EL (cell line): ENCODE measurements around the gene RBM26.

Source experiments
- DNase-seq: peaks from one replicate; pipeline ENCODE4 v3.0.0-alpha.2; 2016

Gene RBM26

DNA sequence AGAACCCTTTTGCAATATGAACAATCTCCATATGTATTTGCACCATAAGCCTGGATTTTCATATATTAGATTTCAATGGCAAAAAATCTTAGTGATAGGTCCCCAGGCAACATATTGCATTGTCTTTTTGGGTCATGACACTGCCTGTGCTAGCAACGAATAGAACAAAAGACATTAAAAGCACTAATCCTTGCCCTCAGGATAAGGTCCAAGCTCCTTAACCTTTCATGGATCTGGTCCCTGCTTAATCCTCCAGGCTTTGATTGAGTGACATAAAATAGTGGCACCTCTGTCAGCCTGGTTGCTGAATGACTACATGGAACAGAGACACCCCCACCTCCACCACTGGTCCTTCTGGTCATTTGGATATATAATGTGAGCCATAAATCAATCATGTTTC, 134.4 kb downstream of the RBM26 start:
- no peak for DNase-seq

DNA sequence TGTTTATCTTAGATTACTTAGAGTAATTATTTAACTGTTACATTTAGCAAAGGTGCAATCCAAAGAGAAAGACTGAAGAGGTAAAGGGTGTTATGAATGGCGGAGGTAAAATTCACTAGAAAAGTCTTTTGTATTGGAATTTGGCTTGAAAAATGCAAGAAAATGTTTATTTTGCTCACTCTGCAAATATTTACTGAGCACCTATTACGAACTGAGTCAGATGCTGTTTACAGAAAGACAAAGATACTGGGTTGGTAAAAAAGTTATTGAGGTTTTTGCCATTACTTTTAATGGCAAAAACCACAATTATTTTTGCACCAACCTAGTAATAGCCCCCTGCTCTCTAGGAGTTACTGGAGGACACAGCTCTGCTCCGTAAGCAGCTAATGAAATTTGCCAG, 135.2 kb downstream of the RBM26 start:
- DNase-seq = no peak
